T-helper 2 cell (primary cell): ENCODE results near the gene GLIS1.

Experiments
- DNase-seq, 5 experiments: peaks; one replicate each; pipeline versions ENCODE4 v3.0.0 to v3.0.0-alpha.2; 2012 to 2022

GLIS1 gene

GRCh38 chr1:53590531-53591515, 148.1 kb downstream of the GLIS1 start:
- no peak for DNase-seq

- no peak for DNase-seq
Observed at GRCh38 chr1:53590104-53590503, 148.9 kb downstream of the GLIS1 start.

GRCh38 chr1:53589043-53589887, 149.7 kb downstream of the GLIS1 start:
- no peak for DNase-seq

- DNase-seq = no peak
Observed at GRCh38 chr1:53588053-53588779, 150.7 kb downstream of the GLIS1 start.

GRCh38 chr1:53587252-53587988, 151.5 kb downstream of the GLIS1 start:
- no peak for DNase-seq

- DNase-seq = no peak
Observed at GRCh38 chr1:53586765-53587164, 152.2 kb downstream of the GLIS1 start.

- no peak for DNase-seq
Observed at GRCh38 chr1:53585565-53585964, 153.4 kb downstream of the GLIS1 start.

- peak in 2 of 5 experiments; percentile 75 to 79 for DNase-seq
Observed at GRCh38 chr1:53585129-53585528, 153.8 kb downstream of the GLIS1 start.

GRCh38 chr1:53584777-53585107, 154.2 kb downstream of the GLIS1 start:
- no peak for DNase-seq

- DNase-seq = no peak
Observed at GRCh38 chr1:53583868-53584776, 154.8 kb downstream of the GLIS1 start.

- no peak for DNase-seq
Observed at GRCh38 chr1:53583021-53583867, 155.7 kb downstream of the GLIS1 start.

- DNase-seq = peak in 2 of 5 experiments; percentile 19 to 84
Observed at GRCh38 chr1:53582211-53583020, 156.5 kb downstream of the GLIS1 start.

- DNase-seq = no peak
Observed at GRCh38 chr1:53581476-53581875, 157.5 kb downstream of the GLIS1 start.

- DNase-seq = no peak
Observed at GRCh38 chr1:53580739-53581475, 158.1 kb downstream of the GLIS1 start.

GRCh38 chr1:53580009-53580400, 159.0 kb downstream of the GLIS1 start:
- no peak for DNase-seq

GRCh38 chr1:53579221-53580008, 159.5 kb downstream of the GLIS1 start:
- no peak for DNase-seq

GRCh38 chr1:53578358-53578757, 160.6 kb downstream of the GLIS1 start:
- DNase-seq = no peak

- no peak for DNase-seq
Observed at GRCh38 chr1:53577761-53578100, 161.2 kb downstream of the GLIS1 start.
